HepG2 (cell line): Measurements from ENCODE around the gene FAM9C. TPM values are rescaled to one million over a fixed set of nuclear protein-coding genes. Genes with fewer than 3 reads are reported as not detected.

ENCODE experiments used
- ATAC-seq: fragments of 200-7000 bp; cut with Tn5 transposase; 3 replicates; pipeline ENCODE4 v1.9.1; 2020; ENCODE audit warnings: mild to moderate bottlenecking, moderate library complexity
- BruUV-seq: library from RNA; stranded (reverse); fragments of 400-500 nt; replicated peaks from 2 replicates; lab custom pipeline; 2021; lab: Mats Ljungman, UMichigan
- CTCF ChIA-PET: fragments of 300-600 bp; formaldehyde crosslinking; extraction: SDS; loops from one replicate; lab custom pipeline; 2021; ENCODE audit warnings: low total read pairs, inconsistent platforms, low intra/inter-chr PET ratio; lab: Yijun Ruan, JAX
- POLR2A ChIA-PET: fragments of 350-600 bp; sonication (Branson Sonifier 250); formaldehyde crosslinking; loops from one replicate; lab custom pipeline; 2020; ENCODE audit warnings: antibody characterized with exemption, inconsistent platforms; lab: Yijun Ruan, JAX
- DNase-seq: peaks from one replicate; pipeline ENCODE4 v3.0.0-alpha.2; 2015; ENCODE audit warnings: low spot score
- FAIRE-seq: peaks from 3 replicates; lab custom pipeline; 2011; peaks lifted over from hg19 to GRCh38; lab: Jason Lieb, UNC
- H2AFZ ChIP-seq: one replicate; pipeline ENCODE4 v1.6.1; 2011; ENCODE audit warnings: low read length, inconsistent platforms
- H3K27ac ChIP-seq: fragments of 300-600 bp; 3 replicates; pipeline ENCODE4 v1.8.0; 2011; ENCODE audit warnings: mixed run types, mild to moderate bottlenecking, mixed read lengths, low read length, inconsistent platforms; ENCODE audit not compliant: insufficient read depth; ENCODE audit errors: extremely low read length
- H3K27me3 ChIP-seq, 2 experiments: fragments of 200-600 bp in 1 of 2; 2 replicates in 1 of 2; 3 replicates in 1 of 2; pipeline versions ENCODE4 v1.6.0 to v1.8.0; 2011; ENCODE audit warnings: low read length in 2 of 2, mild to moderate bottlenecking in 2 of 2, moderate library complexity in 2 of 2, inconsistent platforms in 1 of 2; ENCODE audit not compliant: insufficient read depth in 2 of 2, control insufficient read depth in 1 of 2
- H3K36me3 ChIP-seq, 2 experiments: fragments of 200-600 bp in 1 of 2; replicated peaks in 1 of 2; 2 replicates in 1 of 2; 3 replicates in 1 of 2; pipeline versions ENCODE4 v1.5.1 to v1.8.0; 2011; ENCODE audit warnings: low read length in 2 of 2, inconsistent platforms in 1 of 2; ENCODE audit not compliant: insufficient read depth in 2 of 2, control insufficient read depth in 1 of 2
- H3K4me1 ChIP-seq: 2 replicates; pipeline ENCODE4 v1.5.1; 2012; ENCODE audit warnings: low read length, inconsistent platforms; ENCODE audit not compliant: insufficient read depth
- H3K4me2 ChIP-seq: 2 replicates; pipeline ENCODE4 v1.6.0; 2011; ENCODE audit warnings: low read depth, low read length, inconsistent platforms
- H3K4me3 ChIP-seq, 3 experiments: fragments of 200-600 bp in 1 of 3; sonication (generic), shearing (Covaris generic) in 1 of 3; replicated peaks in 1 of 3; 2 replicates each; pipeline ENCODE4 v1.5.1; 2011 to 2016; ENCODE audit warnings: low read length in 3 of 3, inconsistent platforms in 2 of 3, low read depth in 2 of 3, mild to moderate bottlenecking in 2 of 3, control low read depth in 1 of 3, mixed read lengths in 1 of 3; ENCODE audit not compliant: insufficient read depth in 1 of 3
- H3K79me2 ChIP-seq: one replicate; pipeline ENCODE4 v1.6.1; 2011; ENCODE audit warnings: low read length, inconsistent platforms; ENCODE audit not compliant: insufficient read depth
- H3K9ac ChIP-seq: 2 replicates; pipeline ENCODE4 v1.6.0; 2011; ENCODE audit warnings: mild to moderate bottlenecking, low read depth, low read length, inconsistent platforms; ENCODE audit not compliant: insufficient read depth
- H3K9me3 ChIP-seq: 2 replicates; pipeline ENCODE4 v1.5.1; 2012; ENCODE audit warnings: mild to moderate bottlenecking, low read length
- H4K20me1 ChIP-seq: 2 replicates; pipeline ENCODE4 v1.6.0; 2011; ENCODE audit warnings: inconsistent platforms, mild to moderate bottlenecking, low read length, moderate library complexity; ENCODE audit not compliant: insufficient read depth
- ESRRA ChIP-seq: sonication (generic); formaldehyde crosslinking; IDR thresholded peaks from 2 replicates; pipeline ENCODE4 v1.5.1; 2020; ENCODE audit warnings: mild to moderate bottlenecking, low read depth, missing genetic modification reagents
- SNAI1 ChIP-seq: sonication (generic); formaldehyde crosslinking; IDR thresholded peaks from 2 replicates; pipeline ENCODE4 v1.5.0; 2020; ENCODE audit warnings: mild to moderate bottlenecking, missing genetic modification reagents, borderline replicate concordance
- THAP8 ChIP-seq: sonication (generic); formaldehyde crosslinking; IDR thresholded peaks from 2 replicates; pipeline ENCODE4 v1.5.1; 2020; ENCODE audit warnings: missing genetic modification reagents, mild to moderate bottlenecking, borderline replicate concordance
- TIGD3 ChIP-seq: sonication (generic); formaldehyde crosslinking; IDR thresholded peaks from 2 replicates; pipeline ENCODE4 v1.5.1; 2020; ENCODE audit warnings: mild to moderate bottlenecking, missing genetic modification reagents, borderline replicate concordance
- ZBTB2 ChIP-seq: sonication (generic); formaldehyde crosslinking; IDR thresholded peaks from 2 replicates; pipeline ENCODE4 v1.8.0; 2022; ENCODE audit warnings: low read depth, missing genetic modification reagents
- ZNF143 ChIP-seq: sonication (generic); formaldehyde crosslinking; IDR thresholded peaks from 2 replicates; pipeline ENCODE4 v1.4.0; 2020; ENCODE audit warnings: missing genetic modification reagents
- ZNF546 ChIP-seq: sonication (generic); formaldehyde crosslinking; conservative IDR thresholded peaks from 2 replicates; pipeline ENCODE4 v1.8.1; 2023; ENCODE audit warnings: mild to moderate bottlenecking, missing genetic modification reagents
- WGBS: methylation state at CpG from one replicate; pipeline ENCODE4 v1.1.6; 2017; ENCODE audit warnings: low lambda C conversion rate; 5-methylcytosine and 5-hydroxymethylcytosine counted together
- in situ Hi-C: cut with HindIII; loops from 2 replicates; pipeline ENCODE4 v1.10.0; 2017; ENCODE audit warnings: low pct_unique_long_range_greater_than_20kb; ENCODE audit not compliant: extremely low pct_ligation_motif_present
- intact Hi-C: fragments of 100-400 bp; cut with micrococcal nuclease; formaldehyde crosslinking; loops from one replicate; pipeline ENCODE4 v1.10.0; 2022; ENCODE audit not compliant: unreplicated experiment
- polyA plus RNA-seq, 8 experiments: library from polyadenylated mRNA; depleted of rRNA in 3 of 8; stranded (reverse) in 7 of 8; unstranded in 1 of 8; fragments of >200 nt; fragmentation: Illumina TruSeq in 4 of 8; extraction: Trizol in 4 of 8; gene quantifications; 2 replicates each; pipeline versions ENCODE4 v1.2.1 to v1.2.3, GENCODE V29; 2011 to 2016; ENCODE audit warnings: low read depth in 4 of 8, missing spikeins in 1 of 8, mixed read lengths in 1 of 8; ENCODE audit not compliant: insufficient read depth in 1 of 8
- total RNA-seq, 5 experiments: library from RNA; depleted of rRNA; stranded (reverse); fragments of >200 nt; fragmentation: Illumina TruSeq; extraction: Trizol; gene quantifications; 2 replicates each; pipeline ENCODE4 v1.2.3, GENCODE V29; 2016; ENCODE audit warnings: low read depth in 1 of 5

FAM9C gene
- total and polyA plus RNA-seq, 2 of the 13 experiments (the other 11 are each of a cell fraction or from before 2014, with no cell fraction given): not detected

- BruUV-seq: no TSS peak
- H3K27ac ChIP-seq: no peak overlapping the region
- DNase-seq (no peak), FAIRE-seq (no peak), ATAC-seq (no peak)
- in situ Hi-C loops (no loop called here), intact Hi-C loops (no loop called here)
- no peaks in the 10 kb centered on the region for H3K27me3 ChIP-seq
- POLR2A ChIA-PET: no interaction called here
- no peaks in the 10 kb centered on the region for H3K36me3 ChIP-seq
- no peak overlapping the region for H3K4me3 ChIP-seq
- no peak overlapping the region for H2AFZ ChIP-seq
- TF ChIP-seq ESRRA: no peak
- TF ChIP-seq TIGD3: no peak
- TF ChIP-seq THAP8 (CRISPR knock-in tag): no peak
- TF ChIP-seq ZNF546 (CRISPR knock-in tag): no peak
- no peaks in the 10 kb centered on the region for H3K9me3 ChIP-seq
- H4K20me1 ChIP-seq: no peaks in the 10 kb centered on the region
- WGBS: 12% methylated on average over 1 of the region's 1 CpG
- H3K79me2 ChIP-seq: no peaks in the 10 kb centered on the region
- H3K9ac ChIP-seq: no peak overlapping the region
- no peak overlapping the region for H3K4me2 ChIP-seq
- no peaks in the 10 kb centered on the region for H3K4me1 ChIP-seq
- CTCF ChIA-PET: no interaction called here
Observed at GRCh38 chrX:13046141-13046855, 1.9 kb upstream of the FAM9C start.

GRCh38 chrX:13043938-13044337, 482 bp downstream of the FAM9C start:
- no peak overlapping the region for H2AFZ ChIP-seq
- H3K27ac ChIP-seq: no peak overlapping the region
- H3K9me3 ChIP-seq: no peaks in the 10 kb centered on the region
- no peak for DNase-seq
- no peaks in the 10 kb centered on the region for H3K27me3 ChIP-seq
- intact Hi-C loops: no loop called here
- H3K4me2 ChIP-seq: no peak overlapping the region
- CTCF ChIA-PET: no interaction called here
- TF ChIP-seq ZBTB2 (CRISPR knock-in tag) (no peak), ZNF143 (CRISPR knock-in tag) (no peak), SNAI1 (CRISPR knock-in tag) (no peak)
- TF ChIP-seq, all 625 proteins: peak for 0
- no CpG with 5 or more reads among the region's 25 CpGs for WGBS
- no peaks in the 10 kb centered on the region for H3K36me3 ChIP-seq
- H3K9ac ChIP-seq: no peak overlapping the region
- no peaks in the 10 kb centered on the region for H3K79me2 ChIP-seq
- BruUV-seq: no TSS peak
- in situ Hi-C loops: no loop called here
- H3K4me1 ChIP-seq: no peaks in the 10 kb centered on the region
- no peak overlapping the region for H3K4me3 ChIP-seq
- ATAC-seq (no peak), FAIRE-seq (no peak)
- H4K20me1 ChIP-seq: no peaks in the 10 kb centered on the region
- POLR2A ChIA-PET: no interaction called here
